Mesenchymal stem cell (in vitro differentiated cells and primary cell): ENCODE data around the gene C20orf141.

Experiments
- DNase-seq: peaks from one replicate; pipeline ENCODE4 v3.0.0-alpha.2; 2013
- H2AFZ ChIP-seq: one replicate; pipeline ENCODE4 v1.6.1; 2013; ENCODE audit warnings: low read depth, mild to moderate bottlenecking, control low read depth, inconsistent platforms, low read length, moderate library complexity
- H2AK5ac ChIP-seq: 2 replicates; pipeline ENCODE4 v1.6.1; 2013; ENCODE audit warnings: low read length, moderate library complexity, mild to moderate bottlenecking, inconsistent platforms; ENCODE audit not compliant: severe bottlenecking
- H2BK120ac ChIP-seq: one replicate; pipeline ENCODE4 v1.6.1; 2013; ENCODE audit warnings: low read depth, mild to moderate bottlenecking, inconsistent platforms, low read length, moderate library complexity
- H2BK12ac ChIP-seq, 2 experiments: one replicate each; pipeline ENCODE4 v1.6.1; 2013; ENCODE audit warnings: inconsistent platforms in 2 of 2, low read length in 2 of 2, mild to moderate bottlenecking in 2 of 2, moderate library complexity in 2 of 2, control low read depth in 1 of 2
- H2BK15ac ChIP-seq: one replicate; pipeline ENCODE4 v1.6.1; 2013; ENCODE audit warnings: mild to moderate bottlenecking, low read depth, inconsistent platforms; ENCODE audit not compliant: poor library complexity, severe bottlenecking
- H2BK5ac ChIP-seq: 2 replicates; pipeline ENCODE4 v1.6.1; 2013; ENCODE audit warnings: low read depth, mild to moderate bottlenecking, low read length, control low read depth, inconsistent platforms; ENCODE audit not compliant: poor library complexity, severe bottlenecking
- H3K14ac ChIP-seq, 2 experiments: one replicate each; pipeline ENCODE4 v1.6.1; 2013; ENCODE audit warnings: inconsistent platforms in 2 of 2, low read length in 2 of 2, control low read depth in 1 of 2, mild to moderate bottlenecking in 1 of 2, moderate library complexity in 1 of 2
- H3K18ac ChIP-seq, 2 experiments: one replicate each; pipeline ENCODE4 v1.6.1; 2013; ENCODE audit warnings: inconsistent platforms in 2 of 2, low read length in 2 of 2, control low read depth in 1 of 2, low read depth in 1 of 2, mild to moderate bottlenecking in 1 of 2
- H3K23ac ChIP-seq, 2 experiments: one replicate each; pipeline ENCODE4 v1.6.1; 2013; ENCODE audit warnings: inconsistent platforms in 2 of 2, low read length in 2 of 2, mild to moderate bottlenecking in 2 of 2, moderate library complexity in 2 of 2, control low read depth in 1 of 2
- H3K27ac ChIP-seq: 2 replicates; pipeline ENCODE4 v1.5.1; 2013; ENCODE audit warnings: mild to moderate bottlenecking, moderate library complexity, low read length, control low read depth, inconsistent platforms; ENCODE audit not compliant: poor library complexity, severe bottlenecking
- H3K27me3 ChIP-seq, 2 experiments: 2 replicates each; pipeline versions ENCODE4 v1.6.1 to v1.7.0; 2013; ENCODE audit warnings: low read length in 2 of 2, mild to moderate bottlenecking in 2 of 2, moderate library complexity in 2 of 2, control low read depth in 1 of 2, inconsistent platforms in 1 of 2; ENCODE audit not compliant: control insufficient read depth in 1 of 2, insufficient read depth in 1 of 2
- H3K36me3 ChIP-seq, 2 experiments: 2 replicates each; pipeline versions ENCODE4 v1.6.1 to v1.7.0; 2013; ENCODE audit warnings: low read length in 2 of 2, control low read depth in 1 of 2, inconsistent platforms in 1 of 2, low read depth in 1 of 2, mild to moderate bottlenecking in 1 of 2; ENCODE audit not compliant: insufficient read depth in 2 of 2, control insufficient read depth in 1 of 2
- H3K4ac ChIP-seq, 2 experiments: one replicate each; pipeline ENCODE4 v1.6.1; 2013; ENCODE audit warnings: inconsistent platforms in 2 of 2, low read length in 2 of 2, mild to moderate bottlenecking in 2 of 2, moderate library complexity in 2 of 2, control low read depth in 1 of 2, low read depth in 1 of 2
- H3K4me1 ChIP-seq: 2 replicates; pipeline ENCODE4 v1.6.1; 2013; ENCODE audit warnings: low read depth, low read length, control low read depth; ENCODE audit not compliant: control insufficient read depth, insufficient read depth
- H3K4me2 ChIP-seq: 2 replicates; pipeline ENCODE4 v1.6.1; 2013; ENCODE audit warnings: low read length, mild to moderate bottlenecking, inconsistent platforms; ENCODE audit not compliant: poor library complexity, severe bottlenecking
- H3K4me3 ChIP-seq, 2 experiments: 2 replicates each; pipeline versions ENCODE4 v1.5.1 to v1.7.0; 2013; ENCODE audit warnings: low read length in 2 of 2, mild to moderate bottlenecking in 2 of 2, control low read depth in 1 of 2, low read depth in 1 of 2; ENCODE audit not compliant: insufficient read depth in 1 of 2
- H3K79me1 ChIP-seq: replicated peaks from 2 replicates; pipeline ENCODE4 v1.6.1; 2013; ENCODE audit warnings: mild to moderate bottlenecking, control low read depth, low read length, inconsistent platforms; ENCODE audit not compliant: poor library complexity, severe bottlenecking
- H3K9ac ChIP-seq: 2 replicates; pipeline ENCODE4 v1.7.0; 2013; ENCODE audit warnings: mild to moderate bottlenecking, low read length, moderate library complexity
- H3K9me3 ChIP-seq: 2 replicates; pipeline ENCODE4 v1.7.0; 2013; ENCODE audit warnings: mild to moderate bottlenecking, low read length; ENCODE audit not compliant: control insufficient read depth
- H4K8ac ChIP-seq: one replicate; pipeline ENCODE4 v1.6.1; 2013; ENCODE audit warnings: inconsistent platforms, mild to moderate bottlenecking, low read length, moderate library complexity
- H4K91ac ChIP-seq: one replicate; pipeline ENCODE4 v1.6.1; 2013; ENCODE audit warnings: mild to moderate bottlenecking, low read length, inconsistent platforms
- WGBS: methylation state at CpG from one replicate; pipeline ENCODE4 v1.1.7; 2013; ENCODE audit warnings: mixed read lengths; 5-methylcytosine and 5-hydroxymethylcytosine counted together

The C20orf141 gene

DNA sequence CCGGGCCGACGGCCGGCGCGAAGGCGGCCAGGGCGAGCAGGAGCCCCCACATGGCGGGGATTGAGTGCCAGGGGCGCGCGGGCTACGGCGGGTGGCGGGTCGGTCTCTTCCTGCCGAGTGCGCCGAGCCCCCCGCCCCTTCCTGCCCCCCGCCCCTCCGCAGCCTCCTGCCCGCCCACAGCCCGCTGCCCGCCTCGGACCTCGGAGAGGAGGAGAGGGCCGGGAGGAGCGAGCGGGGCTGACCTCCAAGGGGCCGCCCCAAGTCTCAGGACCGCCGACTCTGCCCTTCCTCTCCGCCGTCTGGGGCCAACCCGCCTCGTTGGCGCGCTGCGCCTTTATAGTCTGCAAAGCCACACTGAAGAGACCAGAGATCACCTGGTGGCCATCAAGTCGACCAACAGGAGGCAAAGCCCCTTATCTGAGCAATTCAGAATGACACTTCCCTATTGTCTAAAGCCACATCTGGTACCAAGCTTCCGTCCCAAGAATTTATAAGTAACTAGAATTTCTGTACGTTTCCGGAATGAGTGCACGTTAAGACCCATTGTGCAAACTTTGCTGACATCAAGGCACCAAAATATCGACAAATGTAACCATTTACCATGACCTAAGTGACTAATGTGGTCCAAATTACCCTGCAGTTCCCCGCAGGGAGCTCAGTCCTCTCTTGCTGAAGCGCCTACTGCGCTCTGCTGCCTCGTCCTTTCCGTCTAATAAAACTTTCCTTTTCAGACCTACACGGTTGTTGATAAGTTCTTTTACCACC, 14.1 kb upstream of the C20orf141 start, which contains the start of gene CPXM1:
TSS of gene CPXM1 (minus strand) at position 107 of the 765 bp plus-strand sequence. CDS start at position 52, 55 bp downstream.
- Histone ChIP-seq H3K4ac (peak within 1 kb of the TSS in 1 of 2 experiments; percentile 50), H3K36me3 (peaks cover 29 to 31% of the 10 kb centered on the region in 2 experiments), H3K9ac (peak within 1 kb of the TSS; percentile 85), H3K27me3 (peaks cover 20 to 46% of the 10 kb centered on the region in 2 experiments), H3K4me3 (peak within 1 kb of the TSS; percentile 63 to 89), H3K23ac (peak within 1 kb of the TSS in 1 of 2 experiments; percentile 36), H2AFZ (peak within 1 kb of the TSS; percentile 55), H3K9me3 (no peaks in the 10 kb centered on the region), H3K4me1 (peaks cover 27% of the 10 kb centered on the region), H3K4me2 (peak within 1 kb of the TSS; percentile 91), H4K91ac (peak within 1 kb of the TSS; percentile 96), H3K18ac (peak within 1 kb of the TSS; percentile 73 to 89), H2BK15ac (peak within 1 kb of the TSS; percentile 12), H4K8ac (peak within 1 kb of the TSS; percentile 73), H3K27ac (no peak within 1 kb of the TSS), H2BK5ac (no peak within 1 kb of the TSS), H2BK12ac (peak within 1 kb of the TSS in 1 of 2 experiments; percentile 1), H3K79me1 (no peaks in the 10 kb centered on the region), H2AK5ac (no peak within 1 kb of the TSS), H3K14ac (peak within 1 kb of the TSS in 1 of 2 experiments; percentile 78), H2BK120ac (no peak within 1 kb of the TSS)
- 2% methylated on average over 34 of the region's 52 CpGs for WGBS
- peak; percentile 22 for DNase-seq

GRCh38 chr20:2801286-2801728, 13.5 kb upstream of the C20orf141 start:
- Histone ChIP-seq H3K4ac (no peak overlapping the region), H3K79me1 (no peaks in the 10 kb centered on the region), H2AFZ (no peak overlapping the region), H3K4me3 (peak overlapping the region in 1 of 2 experiments; percentile 89), H2BK5ac (no peak overlapping the region), H2BK15ac (no peak overlapping the region), H3K4me1 (peaks cover 30% of the 10 kb centered on the region), H2BK12ac (no peak overlapping the region), H2AK5ac (no peak overlapping the region), H3K27ac (no peak overlapping the region), H4K91ac (no peak overlapping the region), H3K4me2 (no peak overlapping the region), H3K9me3 (no peaks in the 10 kb centered on the region), H3K36me3 (peaks cover 23 to 28% of the 10 kb centered on the region in 2 experiments), H3K18ac (no peak overlapping the region), H2BK120ac (no peak overlapping the region), H3K23ac (no peak overlapping the region), H3K9ac (peak overlapping the region; percentile 48), H3K14ac (no peak overlapping the region), H4K8ac (no peak overlapping the region), H3K27me3 (peaks cover 26 to 53% of the 10 kb centered on the region in 2 experiments)
- 11% methylated on average over 13 of the region's 13 CpGs for WGBS
- no peak for DNase-seq

- peaks cover 40 to 70% of the 10 kb centered on the region in 2 experiments for H3K27me3 ChIP-seq
- H2BK120ac ChIP-seq: no peak overlapping the region
- H3K14ac ChIP-seq: no peak overlapping the region
- peak overlapping the region; percentile 4 for H2BK15ac ChIP-seq
- H3K23ac ChIP-seq: no peak overlapping the region
- H3K27ac ChIP-seq: no peak overlapping the region
- no peak overlapping the region for H2AK5ac ChIP-seq
- no peak overlapping the region for H2BK5ac ChIP-seq
- no peak overlapping the region for H3K4me2 ChIP-seq
- no peaks in the 10 kb centered on the region for H3K9me3 ChIP-seq
- H3K4ac ChIP-seq: no peak overlapping the region
- no peak overlapping the region for H3K9ac ChIP-seq
- no peak overlapping the region for H4K91ac ChIP-seq
- no peak overlapping the region for H4K8ac ChIP-seq
- no peak for DNase-seq
- H3K4me1 ChIP-seq: peaks cover 25% of the 10 kb centered on the region
- peaks cover 0 to 5% of the 10 kb centered on the region in 2 experiments for H3K36me3 ChIP-seq
- WGBS: 50% methylated on average over 13 of the region's 16 CpGs
- no peak overlapping the region for H2AFZ ChIP-seq
- no peak overlapping the region for H2BK12ac ChIP-seq
- H3K4me3 ChIP-seq: no peak overlapping the region
- no peaks in the 10 kb centered on the region for H3K79me1 ChIP-seq
- no peak overlapping the region for H3K18ac ChIP-seq
These were observed 10.6 kb upstream of the C20orf141 start for GRCh38 chr20:2804041-2804828.
